Raji (cell line): ENCODE data around the gene MYL10.

Source experiments
- POLR2A ChIP-seq: IDR thresholded peaks from 2 replicates; pipeline ENCODE4 v1.6.1; 2011; ENCODE audit warnings: low read depth, low read length, control low read depth; ENCODE audit not compliant: insufficient read depth

Gene MYL10

DNA sequence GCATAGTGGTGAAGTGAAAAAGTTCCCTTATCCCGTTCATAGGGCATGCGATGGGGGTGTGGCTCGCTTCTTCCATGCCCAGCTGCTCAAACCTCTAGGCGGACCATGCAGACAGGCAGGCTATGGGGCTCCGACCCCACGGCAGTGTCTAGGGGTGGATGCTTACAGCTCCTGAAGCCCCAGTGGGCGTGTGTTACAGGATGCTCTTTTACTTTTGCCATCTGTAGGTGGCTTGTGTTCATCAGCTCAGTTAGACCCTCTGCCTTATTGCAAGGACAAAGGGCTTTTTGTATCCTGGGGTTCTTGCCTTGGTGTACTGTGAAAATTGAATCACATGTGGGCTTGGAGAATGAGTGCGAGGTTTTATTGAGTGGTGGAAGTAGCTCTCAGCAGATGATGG, at the start of gene MYL10:
Gene MYL10, minus strand, starts transcription at position 126 of the 400 bp plus-strand sequence. CDS start 178 bp downstream, outside the sequence.
- no peak for TF ChIP-seq POLR2A

- no peak for TF ChIP-seq POLR2A
Measured at GRCh38 chr7:101678658-101679057, 49.6 kb upstream of the MYL10 start.

- no peak for TF ChIP-seq POLR2A
Measured at GRCh38 chr7:101677797-101678479, 48.8 kb upstream of the MYL10 start.

DNA sequence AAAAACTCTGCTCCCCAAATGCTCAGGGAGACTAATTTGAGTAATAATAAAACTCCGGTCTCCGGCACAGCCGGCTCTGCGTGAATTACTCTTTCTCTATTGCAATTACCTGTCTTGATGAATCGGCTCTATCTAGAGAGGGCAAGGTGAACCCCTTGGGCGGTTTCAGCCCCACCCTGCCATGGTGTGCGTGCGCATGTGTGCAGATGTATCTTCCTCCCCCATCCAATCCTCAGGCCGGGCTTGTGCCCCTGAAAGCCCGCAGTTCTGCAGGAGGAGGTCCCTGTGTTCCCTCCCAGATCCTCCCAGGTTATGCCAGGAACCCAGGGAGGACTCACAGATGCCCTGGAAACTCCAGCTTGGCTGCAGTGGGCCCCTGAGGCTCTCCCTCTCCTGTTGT, 48.3 kb upstream of the MYL10 start:
- no peak for TF ChIP-seq POLR2A

DNA sequence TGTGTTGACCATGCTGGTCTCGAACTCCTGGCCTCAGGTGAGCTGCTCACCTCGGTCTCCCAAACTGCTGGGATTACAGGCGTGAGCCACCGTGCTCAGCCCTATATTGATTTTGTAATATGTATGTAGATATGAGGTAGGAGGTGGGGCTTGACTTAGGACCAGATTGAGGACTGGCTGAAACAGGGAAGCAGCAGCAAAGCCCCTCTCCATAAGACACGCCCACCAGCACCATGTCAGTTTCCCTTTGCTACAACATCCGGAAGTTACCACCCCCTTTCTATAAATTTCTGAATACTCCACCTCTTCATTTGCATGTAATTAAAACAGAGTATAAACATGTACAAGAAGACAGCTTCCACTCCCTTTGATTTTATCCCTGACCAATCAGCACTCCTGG, 47.9 kb upstream of the MYL10 start:
- TF ChIP-seq POLR2A: no peak

DNA sequence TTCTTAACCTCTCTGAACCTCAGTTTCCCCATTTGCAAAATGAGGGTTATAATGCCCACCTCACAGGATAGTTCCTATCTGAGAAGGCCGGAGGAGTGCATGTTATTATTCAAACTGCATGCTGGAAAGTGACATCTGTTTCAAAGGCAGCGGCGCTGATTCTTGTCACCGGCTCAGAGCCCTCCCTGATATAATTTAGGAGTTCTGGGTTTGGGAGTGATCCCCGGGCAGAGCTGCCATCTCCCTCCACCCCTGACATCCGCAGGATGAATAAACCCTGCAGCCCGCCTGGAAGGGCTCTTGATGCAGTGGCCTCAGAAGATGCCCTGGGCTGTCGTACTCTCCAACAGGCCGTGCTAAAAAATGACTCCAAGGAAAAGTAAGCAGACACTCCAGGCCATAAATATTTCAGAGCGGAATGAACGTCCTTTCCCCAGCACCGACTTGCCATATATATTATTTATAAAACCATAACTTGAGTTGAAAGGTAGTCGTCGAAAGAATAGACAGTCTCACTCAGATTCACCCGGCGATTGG, 47.0 kb upstream of the MYL10 start:
- TF ChIP-seq POLR2A: no peak

- no peak for TF ChIP-seq POLR2A
Measured at GRCh38 chr7:101674439-101674838, 45.3 kb upstream of the MYL10 start.

- no peak for TF ChIP-seq POLR2A
Measured at GRCh38 chr7:101673951-101674350, 44.9 kb upstream of the MYL10 start.

DNA sequence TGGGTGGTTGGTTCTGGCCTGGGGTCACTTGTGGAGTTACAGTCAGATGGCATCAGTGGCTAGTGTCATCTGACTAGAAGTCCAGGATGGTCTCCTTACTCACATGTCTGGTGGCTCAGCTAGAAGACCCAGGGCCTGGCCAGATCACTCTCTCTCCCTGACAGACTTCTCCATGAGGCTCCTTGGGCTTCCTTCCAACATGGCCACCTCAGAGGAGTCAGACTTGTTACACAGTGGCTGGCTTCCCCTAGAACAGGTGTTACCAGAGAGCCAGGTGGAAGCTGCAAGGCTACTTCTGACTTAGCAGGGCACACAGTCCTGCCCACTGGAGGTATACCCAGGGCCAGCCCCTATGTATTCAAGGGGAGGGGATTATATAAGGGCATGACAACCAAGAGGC, 44.2 kb upstream of the MYL10 start:
- TF ChIP-seq POLR2A: no peak

DNA sequence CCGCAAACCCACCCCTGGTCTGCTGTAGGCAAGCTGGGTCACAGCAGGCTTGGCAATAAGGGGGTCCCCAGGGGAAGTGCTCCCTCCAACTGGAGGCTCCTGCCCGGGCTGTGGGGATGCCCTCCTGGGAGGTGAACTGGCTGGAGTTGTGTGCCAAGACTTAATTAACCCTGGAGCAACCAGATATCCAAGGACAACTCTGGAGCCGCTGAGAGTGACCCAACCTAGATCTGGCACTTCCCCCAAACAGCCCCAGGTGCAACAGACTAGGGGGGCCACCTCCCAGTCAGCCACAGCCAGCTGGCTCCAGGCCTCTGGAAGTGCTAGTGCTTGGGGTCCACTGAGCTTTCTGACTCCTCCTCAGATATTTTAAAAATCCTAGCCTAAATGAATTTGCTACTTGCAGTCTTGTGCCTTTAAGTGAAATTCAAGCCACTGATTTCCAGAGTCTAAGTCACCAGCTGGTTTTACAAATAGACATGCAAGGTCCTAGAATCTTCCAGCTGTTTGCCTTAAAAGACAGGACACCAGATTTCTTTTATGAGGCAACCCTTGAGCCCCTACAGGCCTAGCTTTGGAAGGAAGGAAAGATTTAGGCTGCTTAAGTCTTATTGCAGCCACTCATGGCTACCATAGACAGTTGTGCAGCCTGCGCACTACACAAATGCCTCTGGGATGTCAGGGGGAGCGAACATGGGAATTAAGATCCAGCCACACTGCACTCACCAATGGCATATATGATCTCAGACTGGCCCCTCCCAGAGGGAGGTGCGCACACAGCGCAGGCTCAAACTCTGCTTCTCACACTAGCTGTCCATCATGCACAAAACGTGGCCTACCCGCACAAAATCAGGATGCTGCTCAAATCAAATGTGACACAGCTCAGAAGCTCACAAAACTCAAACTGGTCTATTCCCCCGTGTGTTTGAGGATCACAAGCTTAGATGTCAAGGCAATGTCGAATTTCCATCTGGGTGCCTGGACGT, 42.6 kb upstream of the MYL10 start:
- no peak for TF ChIP-seq POLR2A

- no peak for TF ChIP-seq POLR2A
Measured at GRCh38 chr7:101669307-101669706, 40.2 kb upstream of the MYL10 start.

- TF ChIP-seq POLR2A: no peak
Measured at GRCh38 chr7:101668726-101669125, 39.6 kb upstream of the MYL10 start.

- TF ChIP-seq POLR2A: no peak
Measured at GRCh38 chr7:101667920-101668319, 38.8 kb upstream of the MYL10 start.

DNA sequence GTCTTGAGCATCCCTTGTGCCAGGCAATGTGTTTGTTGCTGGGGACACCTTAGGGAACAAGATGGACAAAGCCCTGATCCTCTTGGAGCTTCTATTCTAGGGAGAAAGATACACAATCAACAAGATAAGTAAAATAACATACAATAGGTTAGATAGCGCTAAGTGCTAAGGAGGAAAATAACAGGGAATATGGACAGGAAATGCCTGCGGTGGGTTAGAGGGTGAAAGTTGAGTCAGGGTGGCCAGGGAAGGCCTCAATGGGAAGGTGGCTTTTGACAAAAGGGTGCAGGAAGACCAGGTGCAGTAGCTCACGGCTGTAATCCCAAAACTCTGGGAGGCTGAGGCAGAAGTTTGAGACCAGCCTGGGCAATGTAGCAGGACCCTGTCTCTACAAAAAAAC, 38.3 kb upstream of the MYL10 start:
- no peak for TF ChIP-seq POLR2A

GRCh38 chr7:101666741-101667140, 37.6 kb upstream of the MYL10 start:
- TF ChIP-seq POLR2A: no peak

DNA sequence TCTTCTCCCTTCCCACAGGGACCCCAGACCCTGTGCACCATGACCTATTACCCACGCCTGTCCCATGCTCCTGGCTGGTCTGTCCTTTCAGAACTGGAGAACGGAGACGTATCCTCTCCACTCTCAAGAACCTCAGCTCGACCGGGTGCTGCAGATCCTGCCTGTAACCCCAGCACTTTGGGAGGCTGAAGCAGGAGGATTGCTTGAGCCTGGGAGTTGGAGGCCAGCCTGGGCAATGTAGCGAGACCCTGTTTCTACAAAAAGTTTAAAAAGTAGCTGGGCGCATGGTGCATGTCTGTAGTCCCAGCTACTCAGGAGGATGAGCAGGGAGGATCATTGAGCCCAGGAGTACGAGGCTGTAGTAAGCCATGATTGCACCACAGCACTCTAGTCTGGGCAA, 37.2 kb upstream of the MYL10 start:
- no peak for TF ChIP-seq POLR2A
